Endothelial cell of umbilical vein (primary cell): ENCODE measurements around the gene MGAT5B. TPM values are rescaled to one million over a fixed set of nuclear protein-coding genes. Genes with fewer than 3 reads are reported as not detected.

ENCODE experiments used
- BruUV-seq: library from RNA; stranded (reverse); fragments of 400-500 nt; replicated peaks from 2 replicates; lab custom pipeline; 2021; lab: Mats Ljungman, UMichigan
- CTCF ChIA-PET: fragments of 300-600, 350-600 bp; sonication (Branson Sonifier 250); formaldehyde crosslinking; loops from one replicate; lab custom pipeline; 2021; ENCODE audit warnings: antibody characterized with exemption, inconsistent platforms; lab: Charles Lee
- POLR2A ChIA-PET: fragments of 300-600, 350-600 bp; sonication (Branson Sonifier 250); formaldehyde crosslinking; loops from one replicate; lab custom pipeline; 2021; ENCODE audit warnings: antibody characterized with exemption, inconsistent platforms; lab: Charles Lee
- DNase-seq: peaks from one replicate; pipeline ENCODE4 v3.0.0-alpha.2; 2011; ENCODE audit warnings: low read depth, low spot score
- FAIRE-seq: peaks from 2 replicates; lab custom pipeline; 2011; peaks lifted over from hg19 to GRCh38; lab: Jason Lieb, UNC
- H2AFZ ChIP-seq: 2 replicates; pipeline ENCODE4 v1.6.0; 2012; ENCODE audit warnings: low read depth, low read length, control low read depth, inconsistent platforms
- H3K27ac ChIP-seq: 2 replicates; pipeline ENCODE4 v1.5.1; 2011; ENCODE audit warnings: low read depth, mild to moderate bottlenecking, control low read depth, low read length, moderate library complexity; ENCODE audit not compliant: insufficient read depth
- H3K27me3 ChIP-seq, 2 experiments: 2 replicates each; pipeline versions ENCODE4 v1.6.0 to v1.6.1; 2011; ENCODE audit warnings: low read length in 2 of 2, mixed read lengths in 1 of 2; ENCODE audit not compliant: control insufficient read depth in 2 of 2, insufficient read depth in 2 of 2
- H3K36me3 ChIP-seq, 2 experiments: 2 replicates in 1 of 2; 3 replicates in 1 of 2; pipeline ENCODE4 v1.5.1; 2011; ENCODE audit warnings: low read length in 2 of 2, mild to moderate bottlenecking in 1 of 2, moderate library complexity in 1 of 2; ENCODE audit not compliant: control insufficient read depth in 2 of 2, insufficient read depth in 2 of 2; ENCODE audit errors: extremely low read depth in 1 of 2
- H3K4me1 ChIP-seq: 3 replicates; pipeline ENCODE4 v1.5.1; 2011; ENCODE audit warnings: mild to moderate bottlenecking, low read length; ENCODE audit not compliant: control insufficient read depth, insufficient read depth; ENCODE audit errors: extremely low read depth
- H3K4me2 ChIP-seq: 2 replicates; pipeline ENCODE4 v1.6.1; 2011; ENCODE audit warnings: low read length, control low read depth, mixed read lengths; ENCODE audit not compliant: insufficient read depth
- H3K4me3 ChIP-seq, 3 experiments: fragments of 200-600 bp in 1 of 3; sonication (generic), shearing (Covaris generic) in 1 of 3; replicated peaks in 1 of 3; 2 replicates each; pipeline ENCODE4 v1.5.1; 2011 to 2016; ENCODE audit warnings: control low read depth in 3 of 3, low read length in 3 of 3, mild to moderate bottlenecking in 2 of 3, inconsistent platforms in 1 of 3, low read depth in 1 of 3, moderate library complexity in 1 of 3; ENCODE audit not compliant: insufficient read depth in 1 of 3
- H3K79me2 ChIP-seq: 2 replicates; pipeline ENCODE4 v1.6.0; 2012; ENCODE audit warnings: low read length, inconsistent platforms; ENCODE audit not compliant: control insufficient read depth, insufficient read depth
- H3K9ac ChIP-seq: replicated peaks from 2 replicates; pipeline ENCODE3; 2011; ENCODE audit warnings: low read length, control low read depth; ENCODE audit not compliant: insufficient read depth; ENCODE audit errors: extremely low read depth
- H3K9me1 ChIP-seq: replicated peaks from 3 replicates; pipeline ENCODE4 v1.6.0; 2011; ENCODE audit warnings: mild to moderate bottlenecking, low read length; ENCODE audit not compliant: control insufficient read depth, insufficient read depth; ENCODE audit errors: extremely low read depth
- H3K9me3 ChIP-seq: replicated peaks from 2 replicates; pipeline ENCODE4 v1.5.1; 2012; ENCODE audit warnings: low read length, inconsistent platforms; ENCODE audit not compliant: control insufficient read depth, insufficient read depth
- H4K20me1 ChIP-seq: replicated peaks from 2 replicates; pipeline ENCODE3; 2011; ENCODE audit warnings: mild to moderate bottlenecking, low read length; ENCODE audit not compliant: control insufficient read depth, insufficient read depth; ENCODE audit errors: extremely low read depth
- EZH2 ChIP-seq: IDR thresholded peaks from 2 replicates; pipeline ENCODE4 v1.6.1; 2012; ENCODE audit warnings: borderline replicate concordance, low read depth, mild to moderate bottlenecking, moderate library complexity, low read length, inconsistent platforms; ENCODE audit not compliant: severe bottlenecking
- FOS ChIP-seq: IDR thresholded peaks from 2 replicates; pipeline ENCODE4 v1.6.1; 2011; ENCODE audit warnings: mild to moderate bottlenecking, low read length, moderate library complexity, borderline replicate concordance; ENCODE audit not compliant: insufficient read depth
- GATA2 ChIP-seq: IDR thresholded peaks from 2 replicates; pipeline ENCODE4 v1.7.0; 2011; ENCODE audit warnings: low read depth, mild to moderate bottlenecking, moderate library complexity, mixed read lengths, low read length; ENCODE audit not compliant: insufficient read length, insufficient read depth
- JUN ChIP-seq: IDR thresholded peaks from 2 replicates; pipeline ENCODE4 v1.6.1; 2011; ENCODE audit warnings: borderline replicate concordance, low read depth; ENCODE audit not compliant: insufficient read length, insufficient read depth
- MYC ChIP-seq: IDR thresholded peaks from one replicate; pipeline ENCODE4 v1.6.1; 2011; ENCODE audit warnings: mild to moderate bottlenecking, low read depth, low read length
- POLR2A ChIP-seq: IDR thresholded peaks from 2 replicates; pipeline ENCODE4 v1.6.1; 2012; ENCODE audit warnings: low read depth, mild to moderate bottlenecking, control low read depth, low read length
- POLR2AphosphoS5 ChIP-seq: IDR thresholded peaks from 2 replicates; pipeline ENCODE4 v1.6.1; 2012; ENCODE audit warnings: low read depth, mild to moderate bottlenecking, control low read depth, low read length, moderate library complexity; ENCODE audit not compliant: insufficient read depth
- dilution Hi-C: fragments of 300-500 bp; cut with MboI; formaldehyde crosslinking; loops from one replicate; pipeline ENCODE4 v1.15.0; 2019; ENCODE audit warnings: low sequenced_read_pairs; ENCODE audit not compliant: extremely low pct_ligation_motif_present
- intact Hi-C: fragments of 100-400 bp; cut with micrococcal nuclease; formaldehyde crosslinking; loops from one replicate; pipeline ENCODE4 v1.10.0; 2022
- polyA plus RNA-seq, 4 experiments: library from polyadenylated mRNA; depleted of rRNA in 3 of 4; stranded (reverse) in 3 of 4; unstranded in 1 of 4; fragments of >200 nt; gene quantifications; 2 replicates each; pipeline versions ENCODE4 v1.2.1 to v1.2.3, GENCODE V29; 2011 to 2012; ENCODE audit warnings: missing spikeins in 1 of 4
- total RNA-seq: library from RNA; stranded (reverse); gene quantifications from 2 replicates; pipeline ENCODE4 v1.2.3, GENCODE V29; 2021
- TF ChIP-seq, protein P1 (sequence below), 2 donors: IDR thresholded peaks; 1 replicate in 1 of 2; 2 replicates in 1 of 2; pipeline ENCODE4 v1.5.1; 2011; ENCODE audit warnings: low read length in 2 of 2, mild to moderate bottlenecking in 2 of 2, moderate library complexity in 2 of 2, control low read depth in 1 of 2, inconsistent platforms in 1 of 2, low read depth in 1 of 2; ENCODE audit not compliant: insufficient read depth in 1 of 2; ENCODE audit errors: extremely low read depth in 1 of 2
- TF ChIP-seq, protein P2 (sequence below): IDR thresholded peaks from 2 replicates; pipeline ENCODE4 v1.6.1; 2011; ENCODE audit not compliant: insufficient read depth, insufficient read length

The MGAT5B gene
- total and polyA plus RNA-seq, 2 donors (not counting 3 experiments of a cell fraction or from before 2014, with no cell fraction given): 1.7 to 2.1 TPM

DNA sequence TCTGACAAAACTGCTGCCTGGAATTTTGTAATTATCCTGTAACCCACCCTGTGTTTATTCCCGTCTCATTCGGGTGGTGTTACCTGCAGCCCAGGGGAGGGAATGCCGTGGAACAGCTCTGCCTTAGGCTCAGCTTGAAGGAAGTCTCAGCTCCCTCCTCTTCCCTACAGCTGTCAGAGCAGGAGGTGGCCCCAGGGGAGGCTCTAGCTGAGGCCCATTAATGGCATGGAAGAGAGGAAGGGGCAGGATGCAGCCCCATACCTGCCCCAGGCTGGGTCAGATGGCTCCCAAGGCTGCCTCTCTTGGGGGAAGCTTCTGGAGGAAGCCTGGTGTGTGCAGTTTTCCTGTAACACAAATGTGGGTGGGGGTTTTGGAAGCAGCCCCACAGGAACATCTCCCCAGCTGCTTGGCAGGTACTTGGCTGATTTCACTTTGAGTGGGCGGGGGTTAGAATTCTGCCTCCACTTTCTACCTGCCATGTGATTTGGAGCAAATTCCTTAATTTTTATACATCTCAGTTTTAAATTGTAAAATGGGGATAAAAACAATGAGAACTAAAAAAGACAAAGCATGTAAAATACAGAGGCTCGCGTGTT, 103.9 kb downstream of the MGAT5B start:
- no peaks in the 10 kb centered on the region for H3K36me3 ChIP-seq
- H3K9me3 ChIP-seq: no peaks in the 10 kb centered on the region
- H3K9ac ChIP-seq: no peak overlapping the region
- no peak overlapping the region for H3K4me2 ChIP-seq
- DNase-seq (no peak), FAIRE-seq (no peak)
- H3K27me3 ChIP-seq: peaks cover 26 to 33% of the 10 kb centered on the region in 2 experiments
- H3K4me3 ChIP-seq: no peak overlapping the region
- dilution Hi-C loops: no loop called here
- H2AFZ ChIP-seq: no peak overlapping the region
- BruUV-seq: no TSS peak
- peaks cover 2% of the 10 kb centered on the region for H3K4me1 ChIP-seq
- no peaks in the 10 kb centered on the region for H4K20me1 ChIP-seq
- intact Hi-C loops: no loop called here
- H3K79me2 ChIP-seq: no peaks in the 10 kb centered on the region
- no peaks in the 10 kb centered on the region for H3K9me1 ChIP-seq
- ChIA-PET CTCF (no interaction called here), POLR2A (no interaction called here)
- TF ChIP-seq EZH2 (no peak), GATA2 (no peak), MYC (no peak), JUN (no peak), POLR2A (no peak), FOS (no peak), POLR2AphosphoS5 (no peak)
- TF ChIP-seq, protein P1, sequence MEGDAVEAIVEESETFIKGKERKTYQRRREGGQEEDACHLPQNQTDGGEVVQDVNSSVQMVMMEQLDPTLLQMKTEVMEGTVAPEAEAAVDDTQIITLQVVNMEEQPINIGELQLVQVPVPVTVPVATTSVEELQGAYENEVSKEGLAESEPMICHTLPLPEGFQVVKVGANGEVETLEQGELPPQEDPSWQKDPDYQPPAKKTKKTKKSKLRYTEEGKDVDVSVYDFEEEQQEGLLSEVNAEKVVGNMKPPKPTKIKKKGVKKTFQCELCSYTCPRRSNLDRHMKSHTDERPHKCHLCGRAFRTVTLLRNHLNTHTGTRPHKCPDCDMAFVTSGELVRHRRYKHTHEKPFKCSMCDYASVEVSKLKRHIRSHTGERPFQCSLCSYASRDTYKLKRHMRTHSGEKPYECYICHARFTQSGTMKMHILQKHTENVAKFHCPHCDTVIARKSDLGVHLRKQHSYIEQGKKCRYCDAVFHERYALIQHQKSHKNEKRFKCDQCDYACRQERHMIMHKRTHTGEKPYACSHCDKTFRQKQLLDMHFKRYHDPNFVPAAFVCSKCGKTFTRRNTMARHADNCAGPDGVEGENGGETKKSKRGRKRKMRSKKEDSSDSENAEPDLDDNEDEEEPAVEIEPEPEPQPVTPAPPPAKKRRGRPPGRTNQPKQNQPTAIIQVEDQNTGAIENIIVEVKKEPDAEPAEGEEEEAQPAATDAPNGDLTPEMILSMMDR (IDR thresholded peaks at IDR 0.05; ENCODE audit: extremely low read depth in 1 of 2, insufficient read depth in 1 of 2, low read depth in 1 of 2, low read length in 2 of 2): no peak
- TF ChIP-seq, protein P2, sequence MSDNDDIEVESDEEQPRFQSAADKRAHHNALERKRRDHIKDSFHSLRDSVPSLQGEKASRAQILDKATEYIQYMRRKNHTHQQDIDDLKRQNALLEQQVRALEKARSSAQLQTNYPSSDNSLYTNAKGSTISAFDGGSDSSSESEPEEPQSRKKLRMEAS: no peak
- no peak overlapping the region for H3K27ac ChIP-seq
